Skeletal muscle satellite cell (primary cell): ENCODE measurements around the gene ZBTB16. TPM values are rescaled to one million over a fixed set of nuclear protein-coding genes. Genes with fewer than 3 reads are reported as not detected.

Source experiments
- H3K27me3 ChIP-seq: 2 replicates; pipeline ENCODE4 v1.7.0; 2013; ENCODE audit warnings: low read length; ENCODE audit not compliant: control insufficient read depth, insufficient read depth
- H3K36me3 ChIP-seq: 2 replicates; pipeline ENCODE4 v1.7.0; 2013; ENCODE audit warnings: mild to moderate bottlenecking, control low read depth, low read length; ENCODE audit not compliant: insufficient read depth
- H3K4me1 ChIP-seq: 2 replicates; pipeline ENCODE4 v1.7.0; 2013; ENCODE audit warnings: low read length; ENCODE audit not compliant: control insufficient read depth, insufficient read depth
- H3K4me2 ChIP-seq: 2 replicates; pipeline ENCODE4 v1.7.0; 2013; ENCODE audit warnings: mild to moderate bottlenecking, low read length
- H3K4me3 ChIP-seq: 2 replicates; pipeline ENCODE4 v1.7.0; 2013; ENCODE audit warnings: low read length
- H3K9ac ChIP-seq: 2 replicates; pipeline ENCODE4 v1.7.0; 2013; ENCODE audit warnings: mild to moderate bottlenecking, low read depth, low read length, moderate library complexity
- H3K9me3 ChIP-seq: replicated peaks from 2 replicates; pipeline ENCODE4 v1.7.0; 2013; ENCODE audit warnings: mild to moderate bottlenecking, control low read depth, low read length
- total RNA-seq: library from RNA; depleted of rRNA; stranded (reverse); fragments of >200 nt; gene quantifications from 2 replicates; pipeline ENCODE4 v1.2.3, GENCODE V29; 2012; rRNA removed

Gene ZBTB16, protein sequence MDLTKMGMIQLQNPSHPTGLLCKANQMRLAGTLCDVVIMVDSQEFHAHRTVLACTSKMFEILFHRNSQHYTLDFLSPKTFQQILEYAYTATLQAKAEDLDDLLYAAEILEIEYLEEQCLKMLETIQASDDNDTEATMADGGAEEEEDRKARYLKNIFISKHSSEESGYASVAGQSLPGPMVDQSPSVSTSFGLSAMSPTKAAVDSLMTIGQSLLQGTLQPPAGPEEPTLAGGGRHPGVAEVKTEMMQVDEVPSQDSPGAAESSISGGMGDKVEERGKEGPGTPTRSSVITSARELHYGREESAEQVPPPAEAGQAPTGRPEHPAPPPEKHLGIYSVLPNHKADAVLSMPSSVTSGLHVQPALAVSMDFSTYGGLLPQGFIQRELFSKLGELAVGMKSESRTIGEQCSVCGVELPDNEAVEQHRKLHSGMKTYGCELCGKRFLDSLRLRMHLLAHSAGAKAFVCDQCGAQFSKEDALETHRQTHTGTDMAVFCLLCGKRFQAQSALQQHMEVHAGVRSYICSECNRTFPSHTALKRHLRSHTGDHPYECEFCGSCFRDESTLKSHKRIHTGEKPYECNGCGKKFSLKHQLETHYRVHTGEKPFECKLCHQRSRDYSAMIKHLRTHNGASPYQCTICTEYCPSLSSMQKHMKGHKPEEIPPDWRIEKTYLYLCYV
- 32.5 and 36.2 TPM in 2 replicates for total RNA-seq

DNA sequence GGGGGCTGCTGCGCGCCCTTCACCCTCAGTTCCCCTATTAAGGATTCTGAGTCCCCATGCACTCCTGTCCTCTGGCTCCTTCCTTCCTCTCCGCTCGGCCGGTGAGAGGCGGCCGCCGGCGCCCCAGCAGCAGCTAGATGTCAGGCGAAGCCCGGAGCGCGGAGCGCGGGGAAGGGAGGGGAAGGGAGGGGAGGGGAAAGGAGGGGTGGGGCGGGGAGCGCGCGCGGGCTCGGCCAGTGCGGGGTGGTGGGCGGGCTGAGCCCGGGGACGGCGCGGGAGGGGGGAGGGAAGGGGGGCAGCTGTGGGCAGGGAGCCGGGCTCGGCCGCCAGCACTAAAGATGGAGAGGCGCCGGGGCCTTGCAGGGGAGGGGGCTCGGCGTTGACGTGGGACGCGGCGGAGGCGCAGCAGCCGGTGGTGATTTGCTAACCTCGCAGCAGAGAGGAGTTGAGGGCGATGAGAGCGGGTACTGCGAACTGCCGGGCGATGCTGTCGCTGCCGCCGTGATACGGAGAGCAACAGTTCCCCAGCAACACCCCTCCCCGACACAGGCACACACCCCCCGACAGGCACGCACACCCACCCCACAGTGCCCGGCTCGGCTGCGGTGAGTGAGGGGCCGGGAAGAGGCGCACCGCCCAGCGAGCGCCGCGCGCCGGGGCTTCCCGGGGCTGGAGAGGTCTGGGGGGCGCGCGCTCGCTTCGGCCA is at the start of gene ZBTB16:
ZBTB16 (plus strand) TSS at position 434 of the 706 bp plus-strand sequence. CDS start 3,590 bp downstream, outside the sequence.
- peaks cover 44% of the 10 kb centered on the region for H3K4me1 ChIP-seq
- peak within 1 kb of the TSS; percentile 93 for H3K4me2 ChIP-seq
- peak within 1 kb of the TSS; percentile 98 for H3K4me3 ChIP-seq
- H3K27me3 ChIP-seq = no peaks in the 10 kb centered on the region
- H3K9ac ChIP-seq = peak within 1 kb of the TSS; percentile 98
- H3K9me3 ChIP-seq = no peaks in the 10 kb centered on the region
- peaks cover 16% of the 10 kb centered on the region for H3K36me3 ChIP-seq

DNA sequence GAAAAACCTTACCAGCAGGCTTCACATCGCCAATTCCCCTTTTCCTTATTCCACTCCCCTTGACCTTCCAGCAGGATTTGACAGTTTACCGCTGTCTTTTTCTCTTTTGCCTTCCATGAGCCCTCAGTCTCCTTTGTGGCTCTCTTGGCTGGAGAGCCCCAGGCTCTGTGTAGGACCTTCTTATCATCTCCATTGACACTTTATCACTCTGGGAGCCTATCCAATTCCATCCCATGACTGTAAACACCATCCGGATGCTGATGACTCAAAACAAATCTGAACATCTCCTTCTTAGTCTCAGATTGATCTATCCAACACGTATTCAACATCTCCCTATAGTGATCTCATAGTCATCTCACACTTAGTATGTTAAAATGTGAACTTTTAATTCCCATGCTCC is 48.6 kb upstream of the ZBTB16 start:
- no peaks in the 10 kb centered on the region for H3K9me3 ChIP-seq
- H3K9ac ChIP-seq = no peak overlapping the region
- no peaks in the 10 kb centered on the region for H3K4me1 ChIP-seq
- peaks cover 58% of the 10 kb centered on the region for H3K27me3 ChIP-seq
- no peak overlapping the region for H3K4me2 ChIP-seq
- H3K36me3 ChIP-seq = no peaks in the 10 kb centered on the region
- H3K4me3 ChIP-seq = no peak overlapping the region

DNA sequence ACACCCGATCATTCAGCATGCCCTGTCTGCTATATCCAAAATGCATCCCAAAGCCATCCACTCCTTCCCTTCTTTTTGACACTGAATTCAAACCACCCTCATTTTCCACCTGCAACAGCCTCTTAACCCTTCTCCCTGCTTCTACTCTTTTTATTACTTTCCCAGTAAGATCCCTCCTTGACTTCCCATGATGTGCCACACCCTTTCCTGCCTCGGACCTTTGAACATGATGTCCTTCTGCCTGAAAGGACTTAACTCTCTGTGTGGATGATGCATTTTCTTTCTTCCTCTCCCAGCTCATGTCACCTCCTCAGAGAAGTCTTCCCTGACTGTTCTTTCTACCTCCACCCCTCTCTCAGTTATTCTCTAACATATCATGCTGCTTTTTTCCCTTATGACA is 48.1 kb upstream of the ZBTB16 start:
- Histone ChIP-seq H3K4me1 (no peaks in the 10 kb centered on the region), H3K27me3 (peaks cover 58% of the 10 kb centered on the region), H3K4me2 (no peak overlapping the region), H3K36me3 (no peaks in the 10 kb centered on the region), H3K9ac (no peak overlapping the region), H3K9me3 (no peaks in the 10 kb centered on the region), H3K4me3 (no peak overlapping the region)

DNA sequence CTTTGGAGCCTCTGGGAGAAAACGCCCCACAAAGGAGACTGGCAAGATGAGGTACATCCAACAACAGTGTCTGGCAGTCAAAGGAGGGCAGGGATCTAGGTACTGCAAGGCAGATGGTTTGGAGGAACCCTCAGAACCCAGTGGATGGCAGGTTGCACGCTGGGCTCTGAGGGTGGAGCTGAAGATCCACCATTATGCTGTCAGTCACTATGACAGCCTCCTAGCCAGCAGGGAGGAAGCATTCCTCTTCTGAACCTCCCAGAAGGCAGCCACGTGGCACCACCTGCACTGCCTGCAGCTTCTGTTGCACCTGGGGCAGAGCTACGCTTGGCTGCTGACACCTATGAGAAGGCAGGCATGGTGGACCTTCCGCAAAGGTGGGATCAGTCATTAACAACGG is 44.4 kb upstream of the ZBTB16 start:
- H3K4me2 ChIP-seq = no peak overlapping the region
- H3K9me3 ChIP-seq = no peaks in the 10 kb centered on the region
- no peak overlapping the region for H3K9ac ChIP-seq
- H3K4me1 ChIP-seq = no peaks in the 10 kb centered on the region
- H3K27me3 ChIP-seq = peaks cover 27% of the 10 kb centered on the region
- H3K36me3 ChIP-seq = no peaks in the 10 kb centered on the region
- H3K4me3 ChIP-seq = no peak overlapping the region

DNA sequence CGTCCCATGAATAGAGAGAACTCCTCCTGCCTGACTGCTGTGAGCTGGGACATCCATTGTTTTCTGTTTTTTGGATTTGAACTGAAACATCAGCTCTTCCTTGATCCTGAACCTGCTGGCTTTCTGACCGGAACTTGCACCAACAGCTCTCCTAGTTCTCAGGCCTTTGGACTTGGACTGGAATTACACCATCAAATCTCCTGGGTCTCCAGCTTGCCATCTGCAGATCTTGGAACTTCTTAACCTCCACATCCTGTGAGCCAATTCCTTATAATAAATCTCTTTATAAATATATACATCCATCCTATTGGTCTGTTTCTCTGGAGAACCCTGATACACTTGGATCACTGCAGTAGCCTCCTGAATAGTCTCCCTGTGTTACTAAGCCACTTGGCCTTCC is 42.5 kb upstream of the ZBTB16 start:
- Histone ChIP-seq H3K27me3 (peaks cover 27% of the 10 kb centered on the region), H3K4me2 (no peak overlapping the region), H3K9me3 (no peaks in the 10 kb centered on the region), H3K36me3 (no peaks in the 10 kb centered on the region), H3K4me1 (no peaks in the 10 kb centered on the region), H3K9ac (no peak overlapping the region), H3K4me3 (no peak overlapping the region)

DNA sequence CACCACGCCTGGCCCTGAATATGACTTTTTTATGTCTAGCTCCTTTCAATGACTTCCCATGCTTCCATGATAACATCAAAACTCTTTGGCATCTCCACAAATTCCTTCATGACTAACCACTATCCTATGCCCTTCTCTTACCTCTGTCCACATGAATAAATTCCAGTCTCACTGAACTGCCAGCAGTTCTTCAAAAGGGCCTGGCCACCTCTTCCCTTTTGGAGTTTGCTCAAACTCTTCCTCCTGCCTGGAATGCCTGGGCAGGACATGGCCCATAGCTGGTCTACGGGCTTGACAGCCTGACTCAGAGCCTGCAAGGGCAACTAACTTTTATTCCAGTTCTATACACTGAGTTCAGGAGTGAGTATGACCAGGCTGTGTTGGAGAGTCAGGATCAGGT is 41.8 kb upstream of the ZBTB16 start:
- Histone ChIP-seq H3K4me2 (no peak overlapping the region), H3K36me3 (no peaks in the 10 kb centered on the region), H3K27me3 (peaks cover 22% of the 10 kb centered on the region), H3K9ac (no peak overlapping the region), H3K4me1 (no peaks in the 10 kb centered on the region), H3K9me3 (no peaks in the 10 kb centered on the region), H3K4me3 (no peak overlapping the region)

DNA sequence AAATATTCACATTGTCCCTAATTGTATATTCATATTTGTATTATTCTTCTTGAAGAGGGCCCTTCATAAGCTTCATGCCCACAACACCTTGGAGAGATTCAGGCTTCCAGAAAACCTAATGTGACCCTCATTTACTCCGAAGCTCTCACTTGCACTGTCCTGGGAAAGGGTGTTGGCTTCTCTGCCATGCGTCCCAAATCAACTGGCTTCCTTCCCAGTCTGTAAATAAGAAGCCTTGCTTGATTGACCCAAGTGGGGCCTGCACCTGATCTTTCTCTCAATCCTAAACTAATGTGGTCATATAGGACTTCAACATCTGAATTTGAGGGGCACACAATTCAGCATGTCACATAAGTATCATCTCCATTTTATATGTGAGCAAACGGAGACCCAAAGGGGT is 40.5 kb upstream of the ZBTB16 start:
- Histone ChIP-seq H3K27me3 (peaks cover 24% of the 10 kb centered on the region), H3K4me3 (no peak overlapping the region), H3K36me3 (no peaks in the 10 kb centered on the region), H3K4me2 (no peak overlapping the region), H3K9me3 (no peaks in the 10 kb centered on the region), H3K4me1 (no peaks in the 10 kb centered on the region), H3K9ac (no peak overlapping the region)

DNA sequence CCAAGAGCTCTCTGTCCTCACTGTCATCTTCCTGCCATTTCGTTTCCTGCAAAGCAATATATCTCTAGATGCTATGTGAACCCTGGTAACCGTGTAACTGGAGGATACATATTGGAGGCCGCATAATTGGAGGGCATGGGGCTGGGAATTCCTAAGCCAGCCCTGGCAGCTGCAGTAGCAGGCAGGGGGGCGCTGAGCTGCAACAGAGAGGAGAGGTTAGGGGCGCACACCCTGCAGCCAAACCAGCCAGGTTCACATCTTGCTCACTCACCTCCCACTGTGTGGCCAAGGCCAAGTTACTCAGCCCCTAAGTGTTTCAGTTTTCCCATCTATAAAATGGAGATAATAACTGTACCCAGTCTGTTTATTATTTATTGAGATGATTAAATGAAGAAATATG is 39.9 kb upstream of the ZBTB16 start:
- H3K9me3 ChIP-seq = no peaks in the 10 kb centered on the region

DNA sequence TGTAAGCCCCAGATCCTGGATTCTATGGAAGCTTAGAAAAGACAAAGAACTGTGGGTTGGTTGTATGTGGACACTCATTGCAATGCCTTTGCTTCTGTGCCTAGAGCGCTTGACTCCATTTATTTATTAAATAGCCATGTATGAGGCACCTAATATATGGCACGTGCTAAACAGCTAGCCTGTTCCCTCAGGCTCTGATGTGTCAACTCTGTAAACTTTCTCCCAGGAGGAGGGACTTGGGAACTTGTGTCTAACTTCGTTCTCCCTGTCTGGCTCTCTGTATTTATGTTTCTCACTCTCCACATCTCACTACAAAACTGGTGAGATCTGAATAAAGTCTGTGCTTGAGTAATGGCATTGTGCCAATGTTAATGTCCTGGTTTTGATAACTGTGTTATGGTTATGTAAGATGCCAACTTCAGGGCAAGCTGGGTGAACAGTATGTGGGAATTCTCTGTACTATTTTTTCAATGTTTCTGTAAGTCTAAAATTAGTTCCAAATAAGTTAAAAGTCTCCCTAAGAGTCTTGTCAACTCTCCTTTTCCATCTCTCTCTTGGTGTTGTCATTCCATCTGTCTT is 34.1 kb upstream of the ZBTB16 start:
- Histone ChIP-seq H3K27me3 (peaks cover 72% of the 10 kb centered on the region), H3K4me1 (no peaks in the 10 kb centered on the region), H3K4me3 (no peak overlapping the region), H3K4me2 (no peak overlapping the region), H3K9ac (no peak overlapping the region), H3K9me3 (no peaks in the 10 kb centered on the region), H3K36me3 (no peaks in the 10 kb centered on the region)

More for the DNA sequence above, 39.9 kb upstream of the ZBTB16 start:
- Histone ChIP-seq H3K9ac (no peak overlapping the region), H3K4me2 (no peak overlapping the region), H3K36me3 (no peaks in the 10 kb centered on the region), H3K4me1 (no peaks in the 10 kb centered on the region), H3K4me3 (no peak overlapping the region), H3K27me3 (peaks cover 29% of the 10 kb centered on the region)

DNA sequence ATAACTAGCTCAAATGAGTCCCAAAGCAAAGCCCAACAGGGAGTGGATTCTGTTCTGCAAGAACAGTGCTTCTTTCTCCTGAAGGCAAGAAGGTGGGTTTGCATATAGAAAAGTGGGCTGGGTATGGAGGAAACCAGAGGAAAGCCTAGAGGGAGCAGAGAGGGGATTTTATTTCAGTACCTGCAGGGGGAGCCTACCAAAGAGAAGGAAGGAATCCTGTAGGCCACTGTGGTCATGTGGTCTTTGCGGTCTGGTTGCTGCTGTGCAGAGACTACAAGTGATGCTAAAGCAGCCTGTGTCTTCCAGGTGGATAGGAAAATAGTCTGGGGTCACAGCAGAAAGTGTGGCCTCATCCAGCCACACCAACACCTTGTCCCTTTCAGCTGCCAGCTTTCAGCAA is 33.2 kb upstream of the ZBTB16 start:
- Histone ChIP-seq H3K36me3 (no peaks in the 10 kb centered on the region), H3K27me3 (peaks cover 72% of the 10 kb centered on the region), H3K9me3 (no peaks in the 10 kb centered on the region)

DNA sequence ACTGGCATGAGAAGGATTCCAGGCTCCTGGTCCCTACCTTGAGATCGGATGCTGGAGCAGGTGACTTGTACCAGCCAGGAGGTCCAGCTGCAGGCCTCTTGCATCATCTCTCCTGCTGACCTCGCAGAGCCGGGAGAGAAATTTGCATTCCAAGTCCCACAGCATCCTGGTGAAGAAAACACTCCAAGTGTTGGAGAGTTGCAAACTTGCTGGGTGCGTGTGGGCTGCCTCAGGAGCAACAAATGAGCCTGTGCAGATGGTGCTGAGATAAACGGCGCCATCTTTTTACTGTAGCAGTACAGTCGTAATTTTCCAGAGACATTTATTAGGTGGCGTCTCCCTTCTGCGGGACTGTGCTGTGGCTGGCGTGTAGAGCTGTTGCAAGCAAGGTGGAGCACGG is 32.1 kb upstream of the ZBTB16 start:
- peaks cover 72% of the 10 kb centered on the region for H3K27me3 ChIP-seq
- H3K9me3 ChIP-seq = no peaks in the 10 kb centered on the region
- H3K36me3 ChIP-seq = no peaks in the 10 kb centered on the region

More for the DNA sequence above, 33.2 kb upstream of the ZBTB16 start:
- H3K4me3 ChIP-seq = no peak overlapping the region
- peaks cover 2% of the 10 kb centered on the region for H3K4me1 ChIP-seq
- no peak overlapping the region for H3K9ac ChIP-seq
- H3K4me2 ChIP-seq = no peak overlapping the region

More for the DNA sequence above, 32.1 kb upstream of the ZBTB16 start:
- H3K9ac ChIP-seq = no peak overlapping the region
- H3K4me2 ChIP-seq = no peak overlapping the region
- H3K4me3 ChIP-seq = no peak overlapping the region
- H3K4me1 ChIP-seq = peaks cover 8% of the 10 kb centered on the region
